NCI-H526 treated with DMSO at 0.1 percent for 48 hours (cell line): ENCODE results near the gene HEG1.
A peak's percentile ranks its signal among the peaks of the same experiment; 100 is the strongest.
"Not testable (repeated sequence)": the region's sequence is repeated elsewhere in the genome, so short reads cannot be mapped to it uniquely, and the experiment has no call there.

Source experiments
- DNase-seq: peaks from one replicate; lab custom pipeline; 2025; lab: John Stamatoyannopoulos, UW

HEG1 gene, protein sequence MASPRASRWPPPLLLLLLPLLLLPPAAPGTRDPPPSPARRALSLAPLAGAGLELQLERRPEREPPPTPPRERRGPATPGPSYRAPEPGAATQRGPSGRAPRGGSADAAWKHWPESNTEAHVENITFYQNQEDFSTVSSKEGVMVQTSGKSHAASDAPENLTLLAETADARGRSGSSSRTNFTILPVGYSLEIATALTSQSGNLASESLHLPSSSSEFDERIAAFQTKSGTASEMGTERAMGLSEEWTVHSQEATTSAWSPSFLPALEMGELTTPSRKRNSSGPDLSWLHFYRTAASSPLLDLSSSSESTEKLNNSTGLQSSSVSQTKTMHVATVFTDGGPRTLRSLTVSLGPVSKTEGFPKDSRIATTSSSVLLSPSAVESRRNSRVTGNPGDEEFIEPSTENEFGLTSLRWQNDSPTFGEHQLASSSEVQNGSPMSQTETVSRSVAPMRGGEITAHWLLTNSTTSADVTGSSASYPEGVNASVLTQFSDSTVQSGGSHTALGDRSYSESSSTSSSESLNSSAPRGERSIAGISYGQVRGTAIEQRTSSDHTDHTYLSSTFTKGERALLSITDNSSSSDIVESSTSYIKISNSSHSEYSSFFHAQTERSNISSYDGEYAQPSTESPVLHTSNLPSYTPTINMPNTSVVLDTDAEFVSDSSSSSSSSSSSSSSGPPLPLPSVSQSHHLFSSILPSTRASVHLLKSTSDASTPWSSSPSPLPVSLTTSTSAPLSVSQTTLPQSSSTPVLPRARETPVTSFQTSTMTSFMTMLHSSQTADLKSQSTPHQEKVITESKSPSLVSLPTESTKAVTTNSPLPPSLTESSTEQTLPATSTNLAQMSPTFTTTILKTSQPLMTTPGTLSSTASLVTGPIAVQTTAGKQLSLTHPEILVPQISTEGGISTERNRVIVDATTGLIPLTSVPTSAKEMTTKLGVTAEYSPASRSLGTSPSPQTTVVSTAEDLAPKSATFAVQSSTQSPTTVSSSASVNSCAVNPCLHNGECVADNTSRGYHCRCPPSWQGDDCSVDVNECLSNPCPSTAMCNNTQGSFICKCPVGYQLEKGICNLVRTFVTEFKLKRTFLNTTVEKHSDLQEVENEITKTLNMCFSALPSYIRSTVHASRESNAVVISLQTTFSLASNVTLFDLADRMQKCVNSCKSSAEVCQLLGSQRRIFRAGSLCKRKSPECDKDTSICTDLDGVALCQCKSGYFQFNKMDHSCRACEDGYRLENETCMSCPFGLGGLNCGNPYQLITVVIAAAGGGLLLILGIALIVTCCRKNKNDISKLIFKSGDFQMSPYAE (N-terminal part only)

DNA sequence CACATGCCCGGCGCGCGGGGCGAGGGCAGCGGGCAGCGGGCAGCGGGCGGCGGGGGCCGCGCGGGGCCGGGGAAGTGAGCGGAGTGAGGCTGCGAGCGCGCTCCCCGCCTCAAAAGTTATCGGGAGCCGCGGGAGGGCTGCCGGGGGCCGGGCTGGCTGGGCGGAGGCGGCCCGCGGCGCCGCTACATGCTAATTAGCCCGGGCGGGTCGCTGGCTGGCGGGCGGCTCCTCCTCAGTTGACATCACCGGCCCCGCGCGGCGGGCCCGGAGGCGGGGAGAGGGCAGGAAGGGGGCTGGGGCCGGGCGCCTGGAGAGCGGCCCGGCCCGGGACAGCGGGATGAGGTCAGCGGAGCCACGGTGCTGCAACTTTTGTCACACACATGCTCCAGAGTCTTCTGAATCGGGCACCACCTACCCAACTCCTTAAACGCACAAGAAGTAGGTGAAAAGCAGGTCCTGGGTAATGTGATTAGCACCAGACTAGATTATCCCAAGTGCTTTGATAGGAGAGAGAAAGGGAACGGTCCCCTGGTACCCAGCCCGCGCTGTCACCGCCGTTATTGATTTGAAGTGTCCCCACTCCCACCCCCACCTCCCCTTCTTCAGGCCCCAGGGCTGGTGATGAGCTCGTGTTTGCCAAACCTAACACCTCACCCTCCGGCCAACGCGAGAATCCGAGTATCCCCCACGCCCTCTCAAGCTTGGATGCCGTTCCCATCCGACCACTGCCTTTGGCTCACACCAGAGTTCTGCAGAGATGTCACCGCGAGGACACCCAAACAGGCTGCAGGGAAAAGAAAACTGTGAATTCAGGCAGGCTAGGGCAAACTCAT lies at the start of gene HEG1:
Gene HEG1 (minus strand): TSS at position 85 of the 833 bp plus-strand sequence. CDS start 107 bp downstream, outside the sequence.
- peak; percentile 26 for DNase-seq

- no peak for DNase-seq
These were observed 49.3 kb upstream of the HEG1 start for GRCh38 chr3:125105116-125105515.

DNA sequence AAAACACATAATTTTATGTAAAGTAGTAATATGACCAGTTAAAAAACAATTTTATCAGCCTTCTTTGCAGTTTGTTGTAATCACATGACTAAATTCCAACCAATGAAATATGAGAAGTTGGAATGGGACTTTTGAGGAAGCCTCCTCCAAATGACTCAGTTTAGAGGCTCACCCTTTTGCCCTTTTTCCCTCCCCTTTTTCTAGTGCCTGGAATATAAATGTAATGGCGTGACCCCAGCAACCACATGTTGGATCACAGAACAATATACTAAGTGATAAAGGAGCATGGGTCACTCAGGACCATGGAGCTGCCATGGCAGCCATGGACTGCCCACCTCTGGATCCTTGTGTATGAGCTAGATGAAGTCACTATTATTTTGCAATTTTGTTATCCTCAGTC lies 48.8 kb upstream of the HEG1 start:
- DNase-seq = no peak

GRCh38 chr3:125103406-125103805 lies 47.6 kb upstream of the HEG1 start:
- DNase-seq = no peak

DNA sequence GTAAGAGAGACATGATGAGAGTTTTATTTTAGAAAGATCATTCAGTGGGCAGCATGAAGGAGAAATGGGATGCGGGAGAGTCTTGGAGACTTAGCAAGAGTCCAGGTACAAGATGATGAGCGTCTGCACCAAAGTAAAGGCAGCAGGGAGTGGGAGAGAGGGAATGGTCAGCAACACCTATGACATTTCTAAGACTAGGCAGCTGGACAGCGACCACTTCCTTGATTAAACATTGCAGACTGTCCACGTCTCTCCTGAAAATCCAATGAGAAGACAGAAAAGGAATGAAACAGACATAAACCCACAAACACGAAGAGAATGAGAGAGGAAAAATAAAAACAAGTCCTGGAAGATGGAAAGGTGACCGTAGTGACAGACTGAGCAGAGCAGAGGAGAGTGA lies 46.7 kb upstream of the HEG1 start:
- no peak for DNase-seq

DNA sequence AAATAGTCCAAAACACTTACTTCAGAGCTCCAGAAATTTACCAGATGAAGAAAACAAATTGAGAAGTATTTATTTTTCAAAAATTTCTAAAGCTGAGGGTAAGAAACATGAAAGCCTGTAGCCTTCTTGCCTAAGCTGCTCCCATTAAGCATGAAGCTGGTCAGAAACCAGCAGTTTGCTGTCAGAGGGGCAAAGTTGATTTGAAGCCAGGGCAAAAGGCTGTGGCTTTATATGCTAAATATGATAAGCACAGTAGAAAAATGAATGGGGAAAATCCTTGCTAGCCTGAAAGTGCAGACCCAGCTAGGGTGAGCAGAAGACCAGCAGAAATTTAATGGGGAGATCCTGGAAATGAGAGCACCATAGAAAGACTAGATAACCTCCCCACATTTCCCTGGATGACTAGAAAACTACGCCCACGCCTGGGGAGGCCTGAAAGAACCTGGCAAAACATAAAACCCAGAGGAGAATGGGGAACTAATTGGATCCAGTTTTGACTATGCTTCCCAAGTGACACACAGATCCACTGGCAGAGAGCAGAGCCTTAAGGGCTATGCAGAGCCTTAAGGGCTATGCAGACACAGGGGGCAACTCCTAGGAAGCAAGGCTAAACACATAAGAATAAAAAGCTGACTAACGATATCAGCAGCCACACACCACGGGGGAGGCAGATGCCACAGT lies 43.0 kb upstream of the HEG1 start:
- DNase-seq = no peak

GRCh38 chr3:125090649-125091048 lies 34.9 kb upstream of the HEG1 start:
- DNase-seq = no peak

GRCh38 chr3:125087768-125088391 lies 32.1 kb upstream of the HEG1 start:
- no peak for DNase-seq

DNA sequence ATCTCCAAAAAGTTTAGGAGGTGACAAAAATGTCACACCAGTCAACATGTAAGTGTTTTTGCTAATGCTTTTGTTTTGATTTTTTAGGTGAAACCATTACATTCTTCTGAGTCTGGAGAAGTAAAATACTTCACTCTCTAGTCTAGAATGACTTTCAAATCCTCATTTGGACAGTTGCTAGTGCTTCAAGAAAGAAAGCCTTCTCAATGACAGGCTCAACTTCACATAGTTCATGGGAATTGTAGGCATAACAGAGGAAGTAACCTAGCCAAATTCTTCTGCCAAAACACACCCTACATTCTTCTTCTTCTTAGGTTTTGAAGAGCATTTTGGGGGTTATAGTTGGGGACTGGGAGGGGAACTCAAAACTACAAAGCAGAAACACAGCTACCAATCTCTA lies 29.4 kb upstream of the HEG1 start:
- DNase-seq = no peak

DNA sequence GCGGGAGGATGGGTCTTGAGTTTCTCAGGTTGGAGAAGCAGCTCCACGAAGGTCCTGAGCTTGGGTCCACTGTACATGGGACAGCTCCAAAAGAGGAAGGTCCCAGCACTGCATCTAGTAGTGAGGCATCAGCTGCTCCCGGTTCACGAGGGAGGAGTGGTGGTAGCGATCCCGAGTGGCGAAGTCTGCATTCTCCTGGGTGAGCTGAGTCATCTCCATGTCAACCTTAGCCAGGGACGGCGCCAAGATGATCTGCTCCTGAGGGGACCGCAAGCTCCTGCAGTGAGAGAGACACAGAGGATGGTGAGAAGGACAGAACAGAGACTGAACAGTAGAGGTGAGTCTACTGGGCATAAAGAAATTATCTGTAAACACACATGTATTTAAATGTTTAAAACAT lies 28.0 kb upstream of the HEG1 start:
- DNase-seq = no peak

DNA sequence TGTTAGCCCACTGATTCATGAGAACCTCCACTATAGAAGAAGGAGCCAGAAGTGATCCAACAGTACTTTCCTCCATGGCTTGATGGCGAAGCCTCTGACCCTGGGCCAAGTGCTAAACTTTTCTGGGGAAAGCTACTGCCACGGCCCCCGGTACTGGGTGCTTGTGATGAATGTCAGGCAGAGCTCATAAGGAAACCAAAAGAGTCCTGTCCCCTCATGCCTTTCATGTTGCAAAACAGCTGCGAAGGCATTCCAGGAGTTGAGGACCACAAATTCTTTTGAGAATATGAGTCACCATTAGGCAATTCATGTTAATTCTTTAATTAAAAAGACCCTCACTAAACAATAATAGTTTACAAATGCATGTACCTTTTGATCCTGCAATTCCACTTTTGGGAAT lies 26.5 kb upstream of the HEG1 start:
- not testable (repeated sequence) for DNase-seq

- DNase-seq = no peak
These were observed 24.3 kb upstream of the HEG1 start for GRCh38 chr3:125080077-125080476.

DNA sequence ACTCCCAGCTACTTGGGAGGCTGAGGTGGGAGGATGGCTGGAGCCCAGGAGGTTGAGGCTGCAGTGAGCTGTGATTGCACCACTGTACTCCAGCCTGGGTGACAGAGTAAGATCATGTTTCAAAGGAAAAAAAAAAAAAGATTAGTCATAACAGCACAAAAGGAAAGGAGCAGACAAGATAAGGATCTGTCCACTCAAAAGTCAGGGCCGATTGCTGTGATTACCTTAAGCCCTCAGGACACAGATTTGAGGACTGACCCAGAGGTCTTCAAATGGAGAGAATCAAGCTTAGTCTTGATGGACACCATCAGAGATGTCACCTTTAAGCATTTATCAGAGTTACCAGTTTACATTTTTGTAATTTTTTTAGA lies 23.9 kb upstream of the HEG1 start:
- DNase-seq = no peak

- DNase-seq = no peak
These were observed 23.3 kb upstream of the HEG1 start for GRCh38 chr3:125078951-125079674.

GRCh38 chr3:125077864-125078263 lies 22.1 kb upstream of the HEG1 start:
- DNase-seq = no peak

GRCh38 chr3:125076464-125076863 lies 20.7 kb upstream of the HEG1 start:
- no peak for DNase-seq

GRCh38 chr3:125075738-125076137 lies 19.9 kb upstream of the HEG1 start:
- no peak for DNase-seq

DNA sequence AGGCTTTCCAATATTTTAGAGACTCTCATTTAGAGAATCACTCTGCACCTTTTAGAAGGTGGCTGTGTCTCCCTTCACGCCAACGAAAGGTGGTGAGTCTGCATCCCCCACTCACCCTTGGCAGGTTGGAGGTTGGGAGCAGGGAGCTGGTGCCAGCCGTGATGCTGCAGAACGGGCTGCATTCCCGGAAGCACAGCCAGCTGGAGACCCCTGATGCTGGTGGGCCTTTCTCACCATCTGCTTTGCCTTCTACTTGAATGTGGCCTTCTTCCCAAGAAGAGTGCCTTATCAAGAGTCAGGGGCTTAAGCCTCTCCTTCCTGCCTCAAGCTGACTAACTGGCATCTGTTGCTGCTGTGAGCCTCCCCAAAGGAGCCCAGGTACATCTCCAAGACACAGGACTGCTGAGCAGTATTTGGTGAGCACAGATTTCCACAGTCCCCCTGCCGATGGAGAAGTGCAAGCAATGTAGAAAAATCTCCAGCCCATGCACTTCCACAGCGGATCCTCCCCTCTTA lies 17.7 kb upstream of the HEG1 start:
- no peak for DNase-seq

GRCh38 chr3:125072749-125073389 lies 17.1 kb upstream of the HEG1 start:
- no peak for DNase-seq
